KMS-11 (cell line): Measurements from ENCODE around the gene CTF1.
A peak's percentile ranks its signal among the peaks of the same experiment; 100 is the strongest.

Experiments used
- H2AFZ ChIP-seq: fragments of 200-600 bp; sonication (generic); 2 replicates; pipeline ENCODE4 v1.6.1; 2016; ENCODE audit warnings: antibody characterized with exemption, mixed run types, low read depth
- H3K27ac ChIP-seq: fragments of 200-600 bp; sonication (generic); 2 replicates; pipeline ENCODE4 v1.6.1; 2016; ENCODE audit warnings: mild to moderate bottlenecking, mixed run types
- H3K27me3 ChIP-seq: fragments of 200-600 bp; sonication (generic); 2 replicates; pipeline ENCODE4 v1.6.1; 2017; ENCODE audit warnings: mild to moderate bottlenecking, low read depth, mixed run types, moderate library complexity; ENCODE audit not compliant: insufficient read depth
- H3K36me3 ChIP-seq: fragments of 200-600 bp; sonication (generic); 2 replicates; pipeline ENCODE4 v1.6.1; 2017; ENCODE audit warnings: mild to moderate bottlenecking, mixed run types; ENCODE audit not compliant: insufficient read depth
- H3K4me1 ChIP-seq: fragments of 200-600 bp; sonication (generic); 2 replicates; pipeline ENCODE4 v1.6.1; 2016; ENCODE audit warnings: mild to moderate bottlenecking, low read depth, mixed run types; ENCODE audit not compliant: poor library complexity, severe bottlenecking
- H3K4me2 ChIP-seq: fragments of 200-600 bp; sonication (generic); 2 replicates; pipeline ENCODE4 v1.7.0; 2016; ENCODE audit warnings: mild to moderate bottlenecking, mixed run types
- H3K4me3 ChIP-seq: fragments of 200-600 bp; sonication (generic); IDR thresholded peaks from 2 replicates; pipeline ENCODE4 v1.6.1; 2017; ENCODE audit warnings: low read depth, low read length, mixed read lengths; ENCODE audit not compliant: insufficient read depth
- H3K79me2 ChIP-seq: fragments of 200-600 bp; sonication (generic); 2 replicates; pipeline ENCODE4 v1.6.1; 2016; ENCODE audit warnings: low read depth, mixed run types; ENCODE audit not compliant: insufficient read depth
- H3K9ac ChIP-seq: fragments of 200-600 bp; sonication (generic); 2 replicates; pipeline ENCODE4 v1.6.1; 2016; ENCODE audit warnings: mild to moderate bottlenecking, mixed run types
- H4K20me1 ChIP-seq: fragments of 200-600 bp; sonication (generic); 2 replicates; pipeline ENCODE4 v1.6.1; 2016; ENCODE audit warnings: mild to moderate bottlenecking, mixed run types; ENCODE audit not compliant: insufficient read depth
- CTCF ChIP-seq: fragments of 200-600 bp; sonication (generic); conservative IDR thresholded peaks from 2 replicates; pipeline ENCODE4 v1.6.1; 2017; ENCODE audit warnings: low read depth, mild to moderate bottlenecking, antibody characterized with exemption, low read length, moderate library complexity, mixed read lengths

CTF1 gene

GRCh38 chr16:30893744-30894539 lies 2.5 kb upstream of the CTF1 start, which contains the start of gene BCL7C:
Gene BCL7C (minus strand): TSS chr16:30894077. CDS start chr16:30893944, 133 bp downstream.
- Histone ChIP-seq H4K20me1 (no peaks in the 10 kb centered on the region), H3K4me1 (peaks cover 12% of the 10 kb centered on the region), H3K79me2 (no peaks in the 10 kb centered on the region), H3K36me3 (no peaks in the 10 kb centered on the region), H3K27me3 (no peaks in the 10 kb centered on the region), H3K27ac (no peak within 1 kb of the TSS; the same call in 1 of the 2 replicates), H2AFZ (peak within 1 kb of the TSS; percentile 91), H3K9ac (peak within 1 kb of the TSS; percentile 62; the same call in 1 of the 2 replicates), H3K4me2 (peak within 1 kb of the TSS; percentile 94), H3K4me3 (no peak within 1 kb of the TSS)
- TF ChIP-seq CTCF: peak; percentile 27; the same call in 1 of the 2 replicates

GRCh38 chr16:30894540-30895368 lies 1.7 kb upstream of the CTF1 start:
- Histone ChIP-seq H2AFZ (peak overlapping the region; percentile 70), H3K27ac (no peak overlapping the region; the same call in 1 of the 2 replicates), H3K36me3 (no peaks in the 10 kb centered on the region), H3K9ac (no peak overlapping the region; the same call in 1 of the 2 replicates), H4K20me1 (no peaks in the 10 kb centered on the region), H3K27me3 (no peaks in the 10 kb centered on the region), H3K79me2 (no peaks in the 10 kb centered on the region), H3K4me1 (peaks cover 12% of the 10 kb centered on the region), H3K4me3 (no peak overlapping the region), H3K4me2 (peak overlapping the region; percentile 37; the same call in 1 of the 2 replicates)
- no peak for TF ChIP-seq CTCF

- no peak overlapping the region for H3K9ac ChIP-seq
- H3K4me3 ChIP-seq: no peak overlapping the region
- no peak overlapping the region for H3K27ac ChIP-seq
Measured at GRCh38 chr16:30895627-30896260, 670 bp upstream of the CTF1 start.

More at GRCh38 chr16:30895627-30896260, 670 bp upstream of the CTF1 start:
- Histone ChIP-seq H4K20me1 (no peaks in the 10 kb centered on the region), H3K4me1 (peaks cover 12% of the 10 kb centered on the region), H3K4me2 (no peak overlapping the region), H3K36me3 (no peaks in the 10 kb centered on the region), H3K27me3 (no peaks in the 10 kb centered on the region), H3K79me2 (no peaks in the 10 kb centered on the region), H2AFZ (no peak overlapping the region)
- no peak for TF ChIP-seq CTCF
